Measurements from ENCODE around the gene SORCS3.

GRCh38 chr10:104989880-104990279 lies 348.8 kb downstream of the SORCS3 start:
- TF ChIP-seq CTCF (IDR thresholded peaks at IDR 0.05; ENCODE audit: insufficient read depth, low read depth, low read length) (no peak), EZH2 (IDR thresholded peaks at IDR 0.05; ENCODE audit: insufficient read depth, low read length) (no peak)
